T-helper 9 cell (primary cell): ENCODE results near the gene GAL3ST1.
"Not testable (repeated sequence)": the region's sequence is repeated elsewhere in the genome, so short reads cannot be mapped to it uniquely, and the experiment has no call there.

ENCODE experiments used
- DNase-seq: peaks from one replicate; pipeline ENCODE4 v3.0.0-alpha.2; 2020

Gene GAL3ST1

DNA sequence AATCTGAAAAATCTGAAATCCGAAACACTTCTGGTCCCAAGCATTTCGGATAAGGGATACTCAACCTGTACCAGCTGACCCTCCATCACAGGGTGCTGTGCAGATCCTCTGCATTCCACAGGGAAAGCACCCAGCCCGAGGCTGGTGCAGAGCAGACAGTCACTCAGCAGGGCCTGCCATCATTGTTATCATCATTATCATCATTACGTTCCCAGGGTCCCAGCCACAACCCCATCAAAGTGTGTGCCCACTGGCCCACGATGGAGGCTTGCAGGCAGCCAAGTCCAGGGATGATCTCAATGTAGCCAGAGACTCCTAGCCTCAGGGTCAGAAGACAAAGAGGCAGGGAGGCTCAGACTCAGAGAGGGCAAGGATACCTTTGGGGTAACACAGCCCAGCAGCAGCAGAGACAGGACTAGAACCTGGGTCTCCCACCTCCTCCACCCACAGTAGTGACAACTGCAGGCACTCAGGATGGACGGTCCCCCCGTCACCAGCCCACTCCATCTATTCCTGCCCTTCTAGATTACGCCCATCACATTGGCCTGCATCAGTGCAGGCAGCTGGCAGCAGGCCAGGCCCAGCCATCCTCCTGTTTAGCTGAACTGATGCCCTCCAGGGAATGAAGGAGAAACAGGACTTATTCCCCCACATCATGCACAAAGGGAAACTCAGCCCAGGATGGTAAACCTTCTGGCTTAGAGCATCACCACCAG lies 10.3 kb downstream of the GAL3ST1 start:
- no peak for DNase-seq

DNA sequence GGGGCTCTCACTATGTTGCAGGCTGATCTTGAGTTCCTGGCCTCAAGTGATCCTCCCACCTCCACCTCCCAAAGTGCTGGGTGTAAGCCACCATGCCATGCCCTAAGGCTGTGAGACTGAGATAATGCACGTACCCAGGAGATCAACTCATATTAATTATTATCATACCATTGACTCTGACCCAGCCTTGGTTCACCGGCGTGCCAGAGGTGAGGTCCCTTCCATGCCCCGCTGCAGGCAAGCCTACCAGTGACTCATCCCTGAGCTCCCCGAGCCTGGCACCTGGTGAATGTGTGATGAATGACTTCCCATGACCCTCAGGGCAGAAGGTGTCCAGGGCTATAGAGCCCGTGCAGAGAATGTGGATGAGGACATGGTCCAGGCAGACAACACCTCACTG lies 12.1 kb downstream of the GAL3ST1 start:
- DNase-seq: no peak

- no peak for DNase-seq
These were observed 12.9 kb downstream of the GAL3ST1 start for GRCh38 chr22:30561402-30562189.

GRCh38 chr22:30560643-30561202 lies 13.7 kb downstream of the GAL3ST1 start:
- DNase-seq: not testable (repeated sequence)

GRCh38 chr22:30559889-30560288 lies 14.6 kb downstream of the GAL3ST1 start:
- no peak for DNase-seq

DNA sequence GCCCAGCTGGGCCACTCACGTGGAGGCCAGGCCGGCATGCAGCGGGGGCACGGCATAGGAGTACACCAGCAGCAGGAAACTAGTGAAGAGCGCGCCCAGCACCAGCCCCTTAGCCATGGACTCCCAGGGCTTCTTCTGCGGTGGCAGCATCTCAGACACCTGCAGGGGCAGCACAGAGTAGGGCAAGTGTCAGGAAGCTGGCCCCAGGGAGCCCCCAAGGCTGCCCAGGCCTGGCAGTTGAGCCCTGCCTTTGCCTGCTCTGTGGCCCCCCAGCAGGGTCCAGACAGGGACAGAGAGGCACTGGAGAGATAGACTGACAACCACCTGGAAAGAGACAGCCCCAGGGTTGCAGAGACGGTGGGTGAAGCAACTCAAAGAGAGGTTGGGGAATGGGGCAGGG lies 17.2 kb downstream of the GAL3ST1 start:
- no peak for DNase-seq

DNA sequence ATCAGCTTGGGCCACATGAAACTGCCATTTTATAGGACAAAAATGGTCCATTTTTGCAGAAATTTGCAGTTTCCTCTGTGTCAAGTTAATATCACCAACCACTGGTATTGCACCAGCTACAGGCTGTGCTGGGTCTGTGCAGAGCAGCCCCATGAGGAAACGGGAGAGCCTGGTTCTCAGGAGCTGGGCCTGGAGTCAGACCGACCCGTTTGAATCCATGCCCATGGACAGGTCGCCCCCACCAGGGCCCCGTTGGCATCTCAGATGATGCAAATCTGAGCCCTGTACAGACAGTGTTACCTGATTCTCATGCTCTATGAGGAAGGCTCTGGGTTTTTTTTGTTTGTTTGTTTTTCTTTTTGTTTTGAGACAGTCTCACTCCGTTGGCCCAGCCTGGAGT lies 18.1 kb downstream of the GAL3ST1 start:
- no peak for DNase-seq

DNA sequence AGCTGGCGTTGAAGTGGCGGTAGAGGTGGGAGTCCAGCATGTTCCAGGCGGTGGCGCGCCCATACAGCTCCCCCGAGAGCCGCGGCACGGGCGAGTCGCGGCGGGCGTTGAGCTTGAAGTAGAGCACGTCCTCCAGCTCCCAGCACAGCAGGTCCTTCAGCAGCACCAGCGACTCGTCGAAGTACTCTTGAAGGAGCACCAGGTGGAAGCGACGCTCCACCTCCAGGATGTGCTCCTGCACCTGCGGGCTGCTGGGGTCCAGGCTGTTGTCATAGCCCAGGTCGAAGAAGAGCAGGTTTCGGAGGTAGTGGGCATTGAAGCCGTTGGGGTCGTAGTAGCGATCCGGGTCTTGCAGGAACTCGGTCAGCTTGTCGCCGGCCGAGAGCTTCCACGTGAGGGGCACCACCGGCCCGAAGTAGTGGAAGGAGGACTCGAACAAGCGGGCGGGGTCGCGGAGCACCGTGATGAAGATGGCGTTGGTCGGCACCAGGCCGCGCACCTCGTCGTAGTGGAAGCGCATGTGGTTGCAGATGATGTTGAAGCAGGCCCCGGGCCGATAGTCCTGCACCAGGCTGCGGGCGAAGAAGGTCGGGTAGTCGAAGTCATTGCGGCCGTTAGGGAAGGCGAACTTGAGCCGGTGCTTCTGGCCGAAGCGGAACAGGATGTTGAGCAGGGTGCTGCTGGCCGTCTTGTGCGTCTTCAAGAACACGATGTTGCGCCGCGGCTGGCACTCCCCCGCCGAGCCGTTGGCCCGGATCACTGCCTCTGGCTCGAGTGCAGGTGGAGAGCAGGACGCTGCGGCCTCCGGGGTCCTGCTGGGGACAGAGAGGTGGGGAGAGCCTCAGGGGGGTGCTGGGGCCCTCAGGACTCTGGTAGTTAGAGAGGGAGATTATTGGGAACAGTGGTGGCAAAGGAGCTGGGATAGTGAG lies 18.9 kb downstream of the GAL3ST1 start:
- no peak for DNase-seq

DNA sequence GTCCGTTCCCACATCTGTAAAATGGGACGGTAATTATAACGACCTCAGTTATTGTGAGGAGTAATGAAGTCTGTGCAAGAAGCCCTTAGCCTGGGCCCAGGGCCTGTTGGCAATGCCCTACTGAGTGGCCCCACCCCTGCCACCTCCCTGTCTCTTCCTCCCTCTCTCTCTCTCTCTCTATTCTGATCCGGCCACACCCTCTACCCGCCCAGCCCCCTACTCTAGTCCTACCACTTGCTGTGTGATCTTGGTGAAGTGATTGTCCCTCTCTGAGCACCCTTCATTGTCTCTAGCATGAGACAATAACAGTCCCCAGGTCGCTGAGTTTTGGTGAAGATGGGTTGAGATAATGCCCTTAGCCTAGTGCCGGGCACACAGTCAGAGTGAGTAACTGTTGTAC lies 20.5 kb downstream of the GAL3ST1 start:
- no peak for DNase-seq

- no peak for DNase-seq
These were observed 21.7 kb downstream of the GAL3ST1 start for GRCh38 chr22:30552719-30553118.

DNA sequence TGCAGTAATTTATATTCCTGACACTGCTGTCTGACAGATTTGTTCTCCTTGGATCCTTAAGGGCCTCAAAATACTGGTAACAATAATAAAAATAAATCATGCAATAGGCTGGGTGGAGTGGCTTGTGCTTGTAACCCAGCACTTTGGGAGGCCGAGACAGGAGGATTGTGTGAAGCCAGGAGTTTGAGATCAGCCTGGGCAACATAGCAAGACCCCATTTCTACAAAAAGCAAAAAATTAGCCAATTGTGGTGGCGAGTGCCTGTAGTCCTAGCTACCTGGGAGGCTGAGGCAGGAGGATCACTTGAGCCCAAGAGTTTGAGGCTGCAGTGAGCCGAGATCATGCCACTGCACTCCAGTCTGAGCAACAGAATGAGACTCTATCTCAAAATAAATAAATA lies 22.7 kb downstream of the GAL3ST1 start:
- DNase-seq: not testable (repeated sequence)

- DNase-seq: no peak
These were observed 27.3 kb downstream of the GAL3ST1 start for GRCh38 chr22:30547188-30547587.

DNA sequence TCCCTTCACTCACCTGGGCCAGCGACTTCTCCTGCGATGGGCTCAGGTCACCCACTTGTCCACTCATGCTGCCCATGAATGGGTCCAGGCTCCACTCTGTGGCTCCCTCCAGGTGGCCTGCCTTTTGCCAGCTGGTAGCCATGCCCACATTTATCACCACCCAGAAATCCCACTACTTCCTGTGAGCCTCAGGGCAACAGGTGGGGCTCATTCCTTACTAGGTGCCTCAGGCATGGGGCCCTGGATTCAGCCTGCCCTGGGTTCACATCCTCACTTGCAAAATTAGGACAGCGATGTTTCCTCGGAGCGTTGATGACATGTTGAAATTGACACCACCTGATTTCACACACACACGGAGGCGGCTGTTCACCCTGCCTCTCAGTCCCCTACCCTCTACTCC lies 27.8 kb downstream of the GAL3ST1 start, which contains the start of gene SEC14L6:
Gene SEC14L6, minus strand, starts transcription at position 126 of the 400 bp plus-strand sequence. Its CDS starts 59 bp downstream, at position 67.
- DNase-seq: no peak

GRCh38 chr22:30542811-30543188 lies 31.7 kb downstream of the GAL3ST1 start:
- DNase-seq: no peak

DNA sequence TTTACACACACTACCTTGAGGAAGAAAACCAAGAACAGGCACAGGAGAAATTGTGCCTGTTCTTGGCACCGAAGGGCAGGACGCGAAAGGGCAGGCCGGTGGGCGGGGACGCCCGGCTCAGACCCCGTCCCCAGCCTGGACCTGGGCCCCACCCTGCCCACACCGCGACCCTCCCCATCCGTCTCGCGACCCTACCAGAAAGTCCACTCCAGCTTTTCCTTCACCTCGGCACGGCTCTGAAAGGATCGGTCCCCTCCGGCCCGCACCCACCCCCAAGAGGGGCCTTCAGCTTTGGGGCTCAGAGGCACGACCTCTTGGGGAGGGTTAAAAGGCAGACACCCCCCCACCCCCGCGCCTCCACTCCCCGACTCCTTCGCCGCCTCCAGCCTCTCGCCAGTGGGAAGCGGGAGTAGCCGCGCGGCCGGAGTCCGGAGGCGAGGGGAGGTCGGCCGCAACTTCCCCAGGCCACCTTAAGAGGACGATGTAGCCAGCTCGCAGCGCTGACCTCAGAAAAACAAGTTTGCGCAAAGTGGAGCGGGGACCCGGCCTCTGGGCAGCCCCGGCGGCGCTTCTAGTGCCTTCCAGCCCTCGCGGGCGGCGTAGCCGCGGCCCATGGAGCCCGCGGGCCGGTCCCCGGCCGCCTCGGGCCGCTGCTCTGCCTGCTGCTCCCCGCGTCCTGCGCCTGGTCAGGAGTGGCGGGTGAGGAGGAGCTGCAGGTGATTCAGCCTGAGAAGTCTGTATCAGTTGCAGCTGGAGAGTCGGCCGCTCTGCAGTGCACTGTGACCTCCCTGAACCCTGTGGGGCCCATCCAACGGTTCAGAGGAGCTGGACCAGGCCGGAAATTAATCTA lies 32.3 kb downstream of the GAL3ST1 start:
- DNase-seq: no peak

- not testable (repeated sequence) for DNase-seq
These were observed 33.0 kb downstream of the GAL3ST1 start for GRCh38 chr22:30541511-30541910.

DNA sequence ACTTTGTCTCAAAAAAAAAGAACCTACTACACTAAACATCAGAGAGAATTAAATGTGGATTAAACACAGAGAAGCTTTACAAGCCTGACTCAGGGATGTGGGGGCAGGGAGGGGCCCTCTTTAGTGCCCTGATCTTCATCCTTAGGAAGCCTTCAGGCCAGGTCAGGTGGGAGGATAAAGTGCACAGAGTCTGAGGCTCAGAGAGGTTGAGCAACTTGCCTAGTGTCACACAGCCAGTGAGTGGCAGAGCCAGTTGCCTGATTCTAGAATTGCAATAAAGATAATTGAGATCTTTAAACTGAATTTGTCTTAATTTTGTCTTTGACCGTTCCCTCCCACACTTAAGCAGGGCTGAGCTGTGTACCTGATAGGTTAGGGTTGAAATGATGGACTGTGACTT lies 35.1 kb downstream of the GAL3ST1 start:
- DNase-seq: no peak

DNA sequence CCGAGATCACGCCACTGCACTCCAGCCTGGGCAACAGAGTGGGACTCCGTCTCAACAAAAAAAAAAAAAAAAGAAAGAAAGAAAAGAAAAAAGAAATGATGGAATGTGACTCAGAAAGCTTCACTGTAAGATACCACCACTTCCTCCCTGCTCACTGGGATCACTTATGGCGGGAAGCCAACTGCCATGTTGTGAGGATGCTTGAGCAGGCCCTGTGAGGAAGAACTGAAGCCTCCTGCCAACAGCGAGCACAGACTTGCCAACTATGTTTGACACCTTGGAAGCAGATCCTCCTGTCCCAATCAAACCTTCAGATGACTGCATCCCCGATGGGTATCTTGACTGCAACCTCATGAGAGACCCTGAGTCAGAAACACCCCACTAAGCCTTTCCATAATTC lies 36.2 kb downstream of the GAL3ST1 start:
- no peak for DNase-seq

DNA sequence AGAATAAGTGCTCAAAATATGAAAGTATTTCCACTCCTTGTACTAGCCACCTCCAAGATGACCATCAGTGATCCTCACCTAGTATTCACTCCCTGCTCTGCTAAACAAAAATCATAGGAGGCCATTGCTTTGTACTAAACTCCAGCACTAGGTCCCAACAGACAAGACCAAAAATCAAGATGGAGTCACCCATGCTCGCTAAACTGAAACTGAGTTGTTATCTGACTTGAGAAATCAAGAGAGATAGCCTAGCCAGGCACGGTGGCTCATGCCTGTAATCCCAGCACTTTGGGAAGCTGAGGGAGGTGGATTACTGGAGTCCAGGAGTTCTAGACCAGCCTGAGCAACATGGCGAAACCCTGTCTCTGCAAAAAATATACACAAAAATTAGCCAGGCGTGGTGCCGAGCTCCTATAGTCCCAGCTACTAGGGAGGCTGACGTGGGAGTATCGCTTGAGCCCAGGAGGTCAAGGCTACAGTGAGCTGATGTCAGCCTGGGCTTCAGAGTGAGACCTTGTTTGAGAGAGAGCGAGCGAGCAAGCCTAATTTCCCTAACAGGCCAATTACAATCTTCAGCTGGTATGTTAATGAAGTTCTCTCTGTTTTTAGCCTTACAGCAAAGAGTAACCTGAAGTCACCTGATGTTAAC lies 37.3 kb downstream of the GAL3ST1 start:
- DNase-seq: no peak

GRCh38 chr22:30535182-30535581 lies 39.3 kb downstream of the GAL3ST1 start:
- DNase-seq: no peak
